Activated B cell treated with CpG ODN at 0.5 μM for 24 hours (primary cell): Measurements from ENCODE around the gene IFRD2. TPM values are rescaled to one million over a fixed set of nuclear protein-coding genes. Genes with fewer than 3 reads are reported as not detected.

Experiments
- ATAC-seq: fragments of 200-7000 bp; cut with Tn5 transposase; one replicate; pipeline ENCODE4 v1.10.0; 2021; ENCODE audit warnings: low read depth, mild to moderate bottlenecking, moderate library complexity
- CTCF ChIA-PET: fragments of 350-600 bp; sonication (Branson Sonifier 250); formaldehyde crosslinking; loops from one replicate; lab custom pipeline; 2021; ENCODE audit warnings: antibody characterized with exemption; lab: Charles Lee
- POLR2A ChIA-PET: fragments of 350-600 bp; sonication (Branson Sonifier 250); formaldehyde crosslinking; loops from one replicate; lab custom pipeline; 2021; ENCODE audit warnings: antibody characterized with exemption; lab: Charles Lee
- DNase-seq: peaks from one replicate; pipeline ENCODE4 v3.0.0; 2022
- H3K27ac Mint-ChIP-seq: one replicate; pipeline ENCODE4 v1.8.0; 2020; ENCODE audit warnings: mixed read lengths
- H3K27me3 Mint-ChIP-seq: one replicate; pipeline ENCODE4 v1.8.0; 2021; ENCODE audit warnings: mixed read lengths
- H3K36me3 Mint-ChIP-seq: one replicate; pipeline ENCODE4 v1.8.0; 2021; ENCODE audit warnings: low read depth, mixed read lengths
- H3K4me1 Mint-ChIP-seq: one replicate; pipeline ENCODE4 v1.8.0; 2021; ENCODE audit warnings: mixed read lengths
- H3K4me3 Mint-ChIP-seq: one replicate; pipeline ENCODE4 v1.8.0; 2020; ENCODE audit warnings: mild to moderate bottlenecking, mixed read lengths
- H3K9me3 Mint-ChIP-seq: one replicate; pipeline ENCODE4 v1.8.0; 2020; ENCODE audit warnings: mixed read lengths
- CTCF ChIP-seq: fragments of 200-600 bp; IDR thresholded peaks from one replicate; pipeline ENCODE4 v1.8.0; 2022; ENCODE audit warnings: antibody characterized with exemption, mild to moderate bottlenecking
- intact Hi-C: fragments of 100-400 bp; cut with micrococcal nuclease; formaldehyde crosslinking; loops from one replicate; pipeline ENCODE4 v1.15.1; 2024
- total RNA-seq: library from RNA; stranded (reverse); gene quantifications from 2 replicates; pipeline ENCODE4 v1.2.3, GENCODE V29; 2022

The IFRD2 gene
- total RNA-seq, 1 donor from 2014 or later: 105 TPM

- POLR2A ChIA-PET: interaction anchor here (1.9 to 9.7 kb wide), 3 partner anchors 18 to 31 kb away, joined by 10 to 167 read pairs (median 20); partner anchors contain the start of genes CYB561D2, HYAL3, NAA80 and NPRL2
- H3K27ac Mint-ChIP-seq: no peak overlapping the region
- H3K4me1 Mint-ChIP-seq: peaks cover 43% of the 10 kb centered on the region
- ATAC-seq (no peak), DNase-seq (no peak)
- no peaks in the 10 kb centered on the region for H3K27me3 Mint-ChIP-seq
- CTCF ChIA-PET: interaction anchor here (0.5 kb wide), 1 partner anchor 211 kb away, joined by 3 read pairs; no protein-coding TSS in a partner anchor
- peaks cover 10% of the 10 kb centered on the region for H3K36me3 Mint-ChIP-seq
- H3K4me3 Mint-ChIP-seq: peak overlapping the region; percentile 88
- intact Hi-C loops: loop anchor here (2.0 to 5.0 kb wide), 2 partner anchors 17 to 1603 kb away; partner anchors contain the start of gene IP6K2
- no peak for TF ChIP-seq CTCF
- no peaks in the 10 kb centered on the region for H3K9me3 Mint-ChIP-seq
Measured at GRCh38 chr3:50319894-50320625, 27.8 kb upstream of the IFRD2 start.

- intact Hi-C loops: no loop called here
- Mint-ChIP-seq H3K9me3 (no peaks in the 10 kb centered on the region), H3K27ac (no peak overlapping the region), H3K4me1 (peaks cover 39% of the 10 kb centered on the region), H3K27me3 (no peaks in the 10 kb centered on the region), H3K36me3 (peaks cover 3% of the 10 kb centered on the region), H3K4me3 (peak overlapping the region; percentile 15)
- ChIA-PET POLR2A (interaction anchor here (0.9 to 9.7 kb wide), 3 partner anchors 19 to 27 kb away, joined by 4 to 167 read pairs (median 4); partner anchors contain the start of genes HYAL3, IFRD2, NAA80 and RASSF1), CTCF (interaction anchor here (1.6 kb wide), 1 partner anchor 20 kb away, joined by 3 read pairs; the partner anchor contains the start of genes HYAL3 and NAA80)
- TF ChIP-seq CTCF: no peak
- ATAC-seq (no peak), DNase-seq (no peak)
Measured at GRCh38 chr3:50319181-50319893, 27.1 kb upstream of the IFRD2 start.

- CTCF ChIA-PET: interaction anchor here (1.6 kb wide), 1 partner anchor 20 kb away, joined by 3 read pairs; the partner anchor contains the start of genes HYAL3 and NAA80
- DNase-seq: no peak
- ATAC-seq: no peak
- H3K9me3 Mint-ChIP-seq: no peaks in the 10 kb centered on the region
- H3K4me3 Mint-ChIP-seq: no peak overlapping the region
- POLR2A ChIA-PET: interaction anchor here (0.9 to 1.3 kb wide), 2 partner anchors 19 to 27 kb away, joined by 4 read pairs; partner anchors contain the start of genes HYAL3, IFRD2 and NAA80
- no peaks in the 10 kb centered on the region for H3K27me3 Mint-ChIP-seq
- no peak for TF ChIP-seq CTCF
- H3K36me3 Mint-ChIP-seq: peaks cover 3% of the 10 kb centered on the region
- no peak overlapping the region for H3K27ac Mint-ChIP-seq
- intact Hi-C loops: no loop called here
- peaks cover 39% of the 10 kb centered on the region for H3K4me1 Mint-ChIP-seq
Measured at GRCh38 chr3:50318615-50319014, 26.4 kb upstream of the IFRD2 start.

- intact Hi-C loops: no loop called here
- Mint-ChIP-seq H3K4me1 (peaks cover 38% of the 10 kb centered on the region), H3K9me3 (no peaks in the 10 kb centered on the region), H3K27ac (no peak overlapping the region), H3K4me3 (no peak overlapping the region), H3K27me3 (no peaks in the 10 kb centered on the region), H3K36me3 (peaks cover 3% of the 10 kb centered on the region)
- no peak for TF ChIP-seq CTCF
- POLR2A ChIA-PET: interaction anchor here (1.3 kb wide), 2 partner anchors 19 to 26 kb away, joined by 4 read pairs; partner anchors contain the start of genes HYAL3, IFRD2 and NAA80
- ATAC-seq (no peak), DNase-seq (no peak)
- CTCF ChIA-PET: interaction anchor here (1.6 kb wide), 1 partner anchor 19 kb away, joined by 3 read pairs; the partner anchor contains the start of genes HYAL3 and NAA80
Measured at GRCh38 chr3:50318163-50318562, 25.9 kb upstream of the IFRD2 start.
